GM12865 (cell line): Measurements from ENCODE around the gene TMEM121B.

ENCODE experiments used
- DNase-seq: peaks from one replicate; pipeline ENCODE4 v3.0.0; 2010; ENCODE audit warnings: low read depth
- H3K4me3 ChIP-seq: 2 replicates; pipeline ENCODE4 v1.5.1; 2011; ENCODE audit warnings: mild to moderate bottlenecking, low read depth, low read length, control low read depth
- CTCF ChIP-seq: IDR thresholded peaks from 2 replicates; pipeline ENCODE4 v1.5.1; 2011; ENCODE audit warnings: low read length, control low read depth, low read depth, inconsistent platforms; ENCODE audit not compliant: insufficient read depth; ENCODE audit errors: missing control alignments

Gene TMEM121B

GRCh38 chr22:17117400-17117799, 3.8 kb downstream of the TMEM121B start:
- no peak overlapping the region for H3K4me3 ChIP-seq
- DNase-seq, result no peak
- TF ChIP-seq CTCF, result no peak

DNA sequence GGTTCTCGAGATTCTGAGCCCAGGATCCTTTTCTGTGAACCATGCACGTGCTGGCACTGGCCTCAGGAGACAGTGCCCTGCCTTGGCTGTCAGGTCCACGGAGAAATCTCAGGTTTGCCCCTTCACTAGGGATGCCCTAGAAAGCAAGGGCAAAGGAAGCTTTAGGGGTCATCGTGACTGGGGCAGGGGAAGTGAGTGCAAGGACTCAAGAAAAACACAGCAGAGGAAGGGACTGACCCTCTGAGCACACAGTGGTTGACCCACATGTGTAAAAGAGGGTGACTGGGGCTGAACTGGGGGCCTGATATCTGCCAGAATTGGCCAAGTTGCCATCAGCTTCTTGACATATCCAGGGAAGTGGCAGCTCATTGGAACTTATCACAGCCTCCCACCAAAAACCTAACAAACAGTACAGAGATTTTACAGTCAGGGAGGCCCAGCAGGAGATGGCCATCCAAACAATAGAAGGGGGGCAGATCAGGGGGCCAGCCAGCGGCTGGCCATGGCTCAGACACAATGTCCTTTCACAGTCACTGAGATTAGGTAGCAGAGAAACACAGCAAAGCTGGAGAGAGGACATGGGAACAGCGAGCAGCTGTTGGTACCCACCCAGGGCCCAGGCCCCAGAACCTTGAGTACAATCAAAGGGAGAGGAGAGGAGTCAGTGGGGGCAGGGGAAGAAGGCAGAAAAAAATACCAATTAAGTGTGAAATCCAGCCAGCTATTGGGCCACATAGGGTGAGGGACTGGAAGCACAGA, 4.4 kb downstream of the TMEM121B start:
- no peak for TF ChIP-seq CTCF
- DNase-seq, result no peak
- no peak overlapping the region for H3K4me3 ChIP-seq

- DNase-seq, result no peak
- no peak for TF ChIP-seq CTCF
- H3K4me3 ChIP-seq, result no peak overlapping the region
These were observed 5.1 kb downstream of the TMEM121B start for GRCh38 chr22:17115945-17116565.

GRCh38 chr22:17115236-17115635, 5.9 kb downstream of the TMEM121B start:
- TF ChIP-seq CTCF, result no peak
- no peak overlapping the region for H3K4me3 ChIP-seq
- no peak for DNase-seq

DNA sequence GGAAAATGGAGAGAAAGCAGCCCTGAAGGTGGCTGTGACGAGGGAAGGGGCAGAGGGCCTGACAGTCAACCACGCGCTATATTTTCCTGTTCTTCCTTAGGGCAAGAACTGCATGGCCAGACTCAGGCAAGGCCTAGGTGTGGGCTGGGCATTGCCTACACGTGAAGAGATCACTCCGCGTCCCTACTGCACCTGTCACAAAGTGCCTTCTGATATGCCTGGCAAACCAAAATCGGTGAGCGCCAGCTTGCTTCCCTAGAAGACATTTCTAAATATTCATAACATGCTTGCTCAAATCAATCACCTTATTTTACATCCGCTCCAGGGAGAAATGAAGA, 6.3 kb downstream of the TMEM121B start:
- no peak overlapping the region for H3K4me3 ChIP-seq
- TF ChIP-seq CTCF, result no peak
- DNase-seq, result no peak

DNA sequence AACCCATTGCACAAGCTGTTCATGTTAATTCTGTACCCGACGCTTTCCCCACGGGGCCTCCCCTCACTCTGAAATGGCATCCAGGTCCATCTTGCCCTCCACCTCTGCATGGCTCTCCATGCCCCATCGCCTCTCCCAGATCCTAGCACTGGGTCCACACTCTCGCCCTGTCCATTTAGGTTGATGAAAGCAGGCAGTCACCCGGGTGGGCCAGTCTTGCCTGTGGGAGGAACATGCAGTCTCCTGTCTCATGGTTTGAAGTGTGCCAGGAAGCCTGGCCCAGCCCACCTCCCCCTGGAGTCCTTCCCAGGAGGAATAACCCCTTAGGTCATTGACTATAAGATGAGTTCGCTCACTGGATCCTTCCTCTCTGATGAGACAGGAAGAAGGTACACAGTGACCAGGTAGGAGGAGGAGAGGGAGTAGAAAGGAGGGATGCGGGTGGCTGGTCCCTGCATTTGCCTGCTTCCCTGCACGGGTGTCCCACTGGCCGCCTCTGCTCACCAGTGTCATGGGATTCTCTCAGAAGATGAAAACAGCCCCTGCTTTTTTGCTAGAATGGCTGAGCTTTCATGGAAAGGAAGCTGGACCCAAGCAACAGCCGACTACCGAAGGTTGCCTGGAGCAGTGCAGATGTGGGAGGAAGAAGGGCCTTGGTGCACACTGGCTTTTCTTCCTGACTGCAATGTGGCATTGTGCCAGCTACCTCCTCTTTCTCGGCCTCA, 6.8 kb downstream of the TMEM121B start:
- no peak overlapping the region for H3K4me3 ChIP-seq
- DNase-seq, result no peak
- TF ChIP-seq CTCF, result no peak
